22Rv1 (cell line): Measurements from ENCODE around the gene DPM3.

Source experiments
- CTCF ChIP-seq: fragments of 450-650 bp; IDR thresholded peaks from 2 replicates; pipeline ENCODE4 v1.5.1; 2017; ENCODE audit warnings: mild to moderate bottlenecking
- ZFX ChIP-seq: fragments of 450-650 bp; IDR thresholded peaks from 2 replicates; pipeline ENCODE4 v1.6.1; 2017; ENCODE audit warnings: antibody characterized with exemption, borderline replicate concordance

- TF ChIP-seq CTCF = no peak
- no peak for TF ChIP-seq ZFX
Measured at GRCh38 chr1:155177918-155178281, 37.6 kb upstream of the DPM3 start.
